MCF 10A (cell line): ENCODE data around the gene WDCP. TPM values are rescaled to one million over a fixed set of nuclear protein-coding genes. Genes with fewer than 3 reads are reported as not detected.

Experiments
- BruUV-seq: library from RNA; stranded (reverse); fragments of 400-500 nt; replicated peaks from 2 replicates; lab custom pipeline; 2021; lab: Mats Ljungman, UMichigan
- CTCF ChIA-PET: fragments of 300-600 bp; sonication (Branson Sonifier 250); formaldehyde crosslinking; extraction: SDS; loops from one replicate; lab custom pipeline; 2021; ENCODE audit warnings: antibody characterized with exemption, inconsistent platforms; lab: Yijun Ruan, JAX
- POLR2A ChIA-PET: fragments of 300-600, 350-650 bp; sonication (Branson Sonifier 250); formaldehyde crosslinking; extraction: SDS; loops from one replicate; lab custom pipeline; 2020; ENCODE audit warnings: antibody characterized with exemption, inconsistent platforms; lab: Yijun Ruan, JAX
- DNase-seq: peaks from one replicate; pipeline ENCODE4 v3.0.0-alpha.2; 2018; ENCODE audit not compliant: unreplicated experiment
- H3K27ac Mint-ChIP-seq: one replicate; pipeline ENCODE4 v1.8.0; 2022; ENCODE audit warnings: mild to moderate bottlenecking, low read depth, mixed read lengths; ENCODE audit not compliant: unreplicated experiment
- H3K27me3 Mint-ChIP-seq: one replicate; pipeline ENCODE4 v1.8.0; 2022; ENCODE audit warnings: mixed read lengths; ENCODE audit not compliant: insufficient read depth, unreplicated experiment
- H3K36me3 Mint-ChIP-seq: one replicate; pipeline ENCODE4 v1.8.0; 2022; ENCODE audit warnings: mild to moderate bottlenecking, moderate library complexity, mixed read lengths; ENCODE audit not compliant: insufficient read depth, unreplicated experiment
- H3K4me1 Mint-ChIP-seq: one replicate; pipeline ENCODE4 v1.8.0; 2022; ENCODE audit warnings: mixed read lengths; ENCODE audit not compliant: insufficient read depth, unreplicated experiment
- H3K4me3 Mint-ChIP-seq: one replicate; pipeline ENCODE4 v1.8.0; 2022; ENCODE audit warnings: mild to moderate bottlenecking, moderate library complexity, mixed read lengths; ENCODE audit not compliant: unreplicated experiment
- H3K9me3 Mint-ChIP-seq: one replicate; pipeline ENCODE4 v1.8.0; 2022; ENCODE audit warnings: mixed read lengths; ENCODE audit not compliant: unreplicated experiment
- intact Hi-C: fragments of 100-400 bp; cut with micrococcal nuclease; formaldehyde crosslinking; loops from 2 replicates; pipeline ENCODE4 v1.14.1; 2022
- total RNA-seq: library from RNA; stranded (reverse); gene quantifications from 2 replicates; pipeline ENCODE4 v1.2.3, GENCODE V29; 2022
- TF ChIP-seq, protein P1 (sequence below): fragments of 200-600 bp; IDR thresholded peaks from one replicate; pipeline ENCODE4 v1.8.0; 2022; ENCODE audit warnings: antibody characterized with exemption, mild to moderate bottlenecking; ENCODE audit not compliant: unreplicated experiment

WDCP gene
- total RNA-seq, 1 experiment from 2014 or later = 11.2 TPM

DNA sequence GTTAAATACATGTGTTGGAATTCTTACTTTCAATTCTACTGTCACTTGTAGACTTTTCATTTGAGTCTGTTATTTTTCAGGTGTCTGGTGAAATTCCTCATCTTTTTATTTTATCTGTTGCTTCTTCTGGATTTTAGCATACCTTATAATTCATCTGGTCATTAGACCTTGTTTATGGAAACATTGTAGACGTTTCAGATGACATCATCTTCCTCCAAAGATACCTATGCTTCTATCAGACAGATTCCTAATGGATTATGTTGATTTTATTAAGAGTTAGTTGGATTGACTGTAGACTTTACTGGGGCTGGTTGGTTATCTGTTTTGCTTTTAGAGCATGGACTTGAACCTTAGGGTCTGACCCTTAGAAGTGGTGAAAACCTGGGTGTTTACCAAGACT lies 52.6 kb downstream of the WDCP start:
- Mint-ChIP-seq H3K9me3 (no peaks in the 10 kb centered on the region), H3K27ac (no peak overlapping the region), H3K36me3 (peaks cover 13% of the 10 kb centered on the region), H3K4me1 (peaks cover 5% of the 10 kb centered on the region), H3K27me3 (no peaks in the 10 kb centered on the region), H3K4me3 (no peak overlapping the region)
- ChIA-PET CTCF (interaction anchor here (1.0 kb wide), 1 partner anchor 54 kb away, joined by 3 read pairs; the partner anchor contains the start of gene UBXN2A), POLR2A (interaction anchor here (0.6 to 1.0 kb wide), 2 partner anchors 9 to 21 kb away, joined by 3 read pairs; no protein-coding TSS in a partner anchor)
- BruUV-seq = no TSS peak
- intact Hi-C loops = no loop called here
- TF ChIP-seq, protein P1, sequence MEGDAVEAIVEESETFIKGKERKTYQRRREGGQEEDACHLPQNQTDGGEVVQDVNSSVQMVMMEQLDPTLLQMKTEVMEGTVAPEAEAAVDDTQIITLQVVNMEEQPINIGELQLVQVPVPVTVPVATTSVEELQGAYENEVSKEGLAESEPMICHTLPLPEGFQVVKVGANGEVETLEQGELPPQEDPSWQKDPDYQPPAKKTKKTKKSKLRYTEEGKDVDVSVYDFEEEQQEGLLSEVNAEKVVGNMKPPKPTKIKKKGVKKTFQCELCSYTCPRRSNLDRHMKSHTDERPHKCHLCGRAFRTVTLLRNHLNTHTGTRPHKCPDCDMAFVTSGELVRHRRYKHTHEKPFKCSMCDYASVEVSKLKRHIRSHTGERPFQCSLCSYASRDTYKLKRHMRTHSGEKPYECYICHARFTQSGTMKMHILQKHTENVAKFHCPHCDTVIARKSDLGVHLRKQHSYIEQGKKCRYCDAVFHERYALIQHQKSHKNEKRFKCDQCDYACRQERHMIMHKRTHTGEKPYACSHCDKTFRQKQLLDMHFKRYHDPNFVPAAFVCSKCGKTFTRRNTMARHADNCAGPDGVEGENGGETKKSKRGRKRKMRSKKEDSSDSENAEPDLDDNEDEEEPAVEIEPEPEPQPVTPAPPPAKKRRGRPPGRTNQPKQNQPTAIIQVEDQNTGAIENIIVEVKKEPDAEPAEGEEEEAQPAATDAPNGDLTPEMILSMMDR = no peak
- no peak for DNase-seq

DNA sequence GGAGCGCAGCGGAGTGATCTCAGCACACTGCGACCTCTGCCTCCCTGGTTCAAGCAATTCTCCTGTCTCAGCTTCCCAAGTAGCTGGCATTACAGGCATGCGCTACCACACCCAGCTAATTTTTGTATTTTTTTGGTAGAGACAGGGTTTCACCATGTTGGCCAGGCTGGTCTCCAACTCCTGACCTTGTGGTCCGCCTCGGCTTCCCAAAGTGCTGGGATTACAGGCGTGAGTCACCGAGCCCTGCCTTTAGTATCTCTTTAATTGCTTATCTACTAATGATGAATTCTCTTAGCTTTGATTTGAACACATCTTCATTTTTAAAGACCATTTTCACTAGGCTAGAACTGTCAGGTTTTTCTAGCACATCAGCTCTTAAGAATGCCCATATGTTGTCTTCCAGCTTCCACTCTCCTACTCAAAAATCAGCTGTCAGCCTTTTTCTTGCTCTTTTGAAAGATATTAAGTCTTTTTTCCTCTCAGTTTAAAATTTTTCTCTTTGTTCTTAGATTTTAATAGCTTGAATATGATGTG lies 53.4 kb downstream of the WDCP start:
- no TSS peak for BruUV-seq
- Mint-ChIP-seq H3K36me3 (peaks cover 10% of the 10 kb centered on the region), H3K9me3 (no peaks in the 10 kb centered on the region), H3K4me1 (peaks cover 5% of the 10 kb centered on the region), H3K4me3 (no peak overlapping the region), H3K27ac (no peak overlapping the region), H3K27me3 (no peaks in the 10 kb centered on the region)
- intact Hi-C loops = no loop called here
- CTCF ChIA-PET = interaction anchor here (0.6 to 1.2 kb wide), 3 partner anchors 122 to 273 kb away, joined by 3 to 4 read pairs (median 4); no protein-coding TSS in a partner anchor
- DNase-seq = no peak
- TF ChIP-seq, protein P1 = no peak
- POLR2A ChIA-PET = interaction anchor here (1.0 kb wide), 1 partner anchor 21 kb away, joined by 3 read pairs; no protein-coding TSS in a partner anchor

DNA sequence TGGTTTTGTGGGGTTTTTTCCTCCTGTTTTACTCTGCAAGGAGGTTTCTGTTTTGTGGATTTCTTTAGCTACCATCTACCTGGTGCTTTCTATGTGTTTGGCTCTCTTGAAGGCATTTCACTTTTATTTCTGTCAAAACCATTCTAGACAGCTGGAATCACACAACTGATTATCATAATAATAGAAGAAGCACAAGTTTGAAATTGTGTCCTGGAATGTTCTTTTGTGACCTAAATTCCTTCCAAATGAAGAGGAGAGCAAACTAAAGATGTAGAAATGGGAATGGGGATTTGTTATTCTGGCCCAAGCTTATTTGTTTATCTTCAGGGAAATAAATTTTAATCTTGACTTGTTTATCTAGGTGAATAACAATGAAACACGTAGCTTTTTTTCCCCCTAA lies 54.3 kb downstream of the WDCP start:
- POLR2A ChIA-PET = interaction anchor here (1.2 kb wide), 1 partner anchor 11 kb away, joined by 3 read pairs; no protein-coding TSS in a partner anchor
- no peak overlapping the region for H3K4me3 Mint-ChIP-seq
- peaks cover 13% of the 10 kb centered on the region for H3K4me1 Mint-ChIP-seq
- no peaks in the 10 kb centered on the region for H3K27me3 Mint-ChIP-seq
- intact Hi-C loops = no loop called here
- H3K36me3 Mint-ChIP-seq = peaks cover 13% of the 10 kb centered on the region
- BruUV-seq = no TSS peak
- CTCF ChIA-PET = interaction anchor here (0.6 to 1.2 kb wide), 3 partner anchors 123 to 277 kb away, joined by 3 to 4 read pairs (median 3); no protein-coding TSS in a partner anchor
- TF ChIP-seq, protein P1 = no peak
- no peak overlapping the region for H3K27ac Mint-ChIP-seq
- no peak for DNase-seq
- H3K9me3 Mint-ChIP-seq = no peaks in the 10 kb centered on the region

DNA sequence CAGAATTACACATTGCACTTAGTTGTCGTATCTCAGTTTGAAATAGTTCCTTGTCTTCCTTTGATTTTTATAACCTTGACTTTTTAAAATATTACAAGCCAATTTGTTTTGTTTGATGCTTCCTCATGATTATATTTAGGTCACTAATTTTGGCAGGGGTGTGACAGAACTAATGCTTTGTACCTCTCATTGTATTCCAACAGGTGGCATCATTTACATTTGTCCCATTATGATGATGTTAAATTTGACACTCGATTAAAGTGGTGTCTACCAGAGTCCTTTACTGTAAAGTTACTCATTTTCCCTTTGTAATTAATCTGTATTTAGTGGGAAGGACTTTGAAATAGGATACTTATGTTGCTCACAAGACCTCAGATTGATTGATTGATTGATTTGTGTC lies 58.8 kb downstream of the WDCP start:
- Mint-ChIP-seq H3K9me3 (no peaks in the 10 kb centered on the region), H3K36me3 (peaks cover 34% of the 10 kb centered on the region), H3K4me3 (no peak overlapping the region), H3K27ac (no peak overlapping the region), H3K27me3 (no peaks in the 10 kb centered on the region), H3K4me1 (peaks cover 13% of the 10 kb centered on the region)
- peak; percentile 54 for DNase-seq
- TF ChIP-seq, protein P1 = peak; percentile 62
- intact Hi-C loops = loop anchor here (1.0 to 10.0 kb wide), 5 partner anchors 73 to 396 kb away; partner anchors contain the start of gene TP53I3
- BruUV-seq = no TSS peak
- ChIA-PET POLR2A (no interaction called here), CTCF (interaction anchor here (0.6 kb wide), 1 partner anchor 433 kb away, joined by 3 read pairs; no protein-coding TSS in a partner anchor)

Other genes starting within 250 kb of the WDCP start
- 19.6 and 19.7 TPM in 2 replicates for gene ATAD2B, start 120.3 kb downstream of the WDCP start, total RNA-seq
- 13.0 and 13.6 TPM in 2 replicates for gene UBXN2A, start 106.9 kb downstream of the WDCP start, total RNA-seq
- 0.26 TPM in 1 of 2 replicates, not detected in the other for gene MFSD2B, start 37.3 kb downstream of the WDCP start, total RNA-seq
- 1.7 and 1.8 TPM in 2 replicates for gene FKBP1B, start 2.4 kb upstream of the WDCP start, total RNA-seq
- 141 and 180 TPM in 2 replicates for gene SF3B6, start 28.9 kb upstream of the WDCP start, total RNA-seq
- 81.8 and 99.8 TPM in 2 replicates for gene TP53I3, start 37.4 kb upstream of the WDCP start, total RNA-seq
- 1.8 and 2.6 TPM in 2 replicates for gene PFN4, start 75.9 kb upstream of the WDCP start, total RNA-seq
- gene FAM228B, start 76.1 kb upstream of the WDCP start, total RNA-seq = 10.6 and 19.5 TPM in 2 replicates
- gene FAM228A, start 127.7 kb upstream of the WDCP start, total RNA-seq = not detected in 2 replicates